NCI-H82 (cell line): ENCODE results near the gene DHRS7.
A peak's percentile ranks its signal among the peaks of the same experiment; 100 is the strongest.

Source experiments
- DNase-seq: peaks from one replicate; lab custom pipeline; 2025; lab: John Stamatoyannopoulos, UW

DHRS7 gene

GRCh38 chr14:60164712-60165546 is at the start of gene DHRS7:
TSS of gene DHRS7 (minus strand) at chr14:60165398. CDS start at chr14:60165309, 89 bp downstream.
- DNase-seq = peak; percentile 84

- DNase-seq = no peak
Observed at GRCh38 chr14:60214415-60215126, 49.4 kb upstream of the DHRS7 start.

GRCh38 chr14:60214003-60214402 is 48.8 kb upstream of the DHRS7 start:
- DNase-seq = no peak

GRCh38 chr14:60212503-60213371 is 47.5 kb upstream of the DHRS7 start:
- DNase-seq = no peak

- peak; percentile 84 for DNase-seq
Observed at GRCh38 chr14:60211153-60211552, 46.0 kb upstream of the DHRS7 start.

- no peak for DNase-seq
Observed at GRCh38 chr14:60210703-60211102, 45.5 kb upstream of the DHRS7 start.

GRCh38 chr14:60206837-60207533 is 41.8 kb upstream of the DHRS7 start:
- no peak for DNase-seq

- DNase-seq = no peak
Observed at GRCh38 chr14:60206249-60206670, 41.1 kb upstream of the DHRS7 start.

- no peak for DNase-seq
Observed at GRCh38 chr14:60204843-60205774, 39.9 kb upstream of the DHRS7 start.

- no peak for DNase-seq
Observed at GRCh38 chr14:60204104-60204842, 39.1 kb upstream of the DHRS7 start.

- DNase-seq = no peak
Observed at GRCh38 chr14:60199321-60199720, 34.1 kb upstream of the DHRS7 start.

GRCh38 chr14:60197629-60198303 is 32.6 kb upstream of the DHRS7 start:
- no peak for DNase-seq

GRCh38 chr14:60196291-60196690 is 31.1 kb upstream of the DHRS7 start:
- no peak for DNase-seq

- no peak for DNase-seq
Observed at GRCh38 chr14:60195179-60195810, 30.1 kb upstream of the DHRS7 start.

- DNase-seq = peak; percentile 82
Observed at GRCh38 chr14:60189923-60190840, 25.0 kb upstream of the DHRS7 start.

- DNase-seq = no peak
Observed at GRCh38 chr14:60188696-60189095, 23.5 kb upstream of the DHRS7 start.

GRCh38 chr14:60188115-60188514 is 22.9 kb upstream of the DHRS7 start:
- DNase-seq = peak; percentile 16
